GM18873 (cell line): Measurements from ENCODE around the gene ZNRF4.
"Not testable (repeated sequence)": the region's sequence is repeated elsewhere in the genome, so short reads cannot be mapped to it uniquely, and the experiment has no call there.

Experiments used
- ATAC-seq: cut with Tn5 transposase; IDR thresholded peaks from one replicate; pipeline ENCODE4 v1.9.1; 2021; ENCODE audit warnings: mild to moderate bottlenecking, moderate library complexity, moderate number of reproducible peaks; ENCODE audit not compliant: unreplicated experiment, low FRiP score

Gene ZNRF4, protein sequence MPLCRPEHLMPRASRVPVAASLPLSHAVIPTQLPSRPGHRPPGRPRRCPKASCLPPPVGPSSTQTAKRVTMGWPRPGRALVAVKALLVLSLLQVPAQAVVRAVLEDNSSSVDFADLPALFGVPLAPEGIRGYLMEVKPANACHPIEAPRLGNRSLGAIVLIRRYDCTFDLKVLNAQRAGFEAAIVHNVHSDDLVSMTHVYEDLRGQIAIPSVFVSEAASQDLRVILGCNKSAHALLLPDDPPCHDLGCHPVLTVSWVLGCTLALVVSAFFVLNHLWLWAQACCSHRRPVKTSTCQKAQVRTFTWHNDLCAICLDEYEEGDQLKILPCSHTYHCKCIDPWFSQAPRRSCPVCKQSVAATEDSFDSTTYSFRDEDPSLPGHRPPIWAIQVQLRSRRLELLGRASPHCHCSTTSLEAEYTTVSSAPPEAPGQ

GRCh38 chr19:5455367-5456129 is at the start of gene ZNRF4:
TSS of gene ZNRF4 (plus strand) at chr19:5455417. CDS start at chr19:5455492, 75 bp downstream.
- no peak for ATAC-seq

- not testable (repeated sequence) for ATAC-seq
Observed at GRCh38 chr19:5406198-5406597, 49.0 kb upstream of the ZNRF4 start.

- ATAC-seq: no peak
Observed at GRCh38 chr19:5406816-5407215, 48.4 kb upstream of the ZNRF4 start.

DNA sequence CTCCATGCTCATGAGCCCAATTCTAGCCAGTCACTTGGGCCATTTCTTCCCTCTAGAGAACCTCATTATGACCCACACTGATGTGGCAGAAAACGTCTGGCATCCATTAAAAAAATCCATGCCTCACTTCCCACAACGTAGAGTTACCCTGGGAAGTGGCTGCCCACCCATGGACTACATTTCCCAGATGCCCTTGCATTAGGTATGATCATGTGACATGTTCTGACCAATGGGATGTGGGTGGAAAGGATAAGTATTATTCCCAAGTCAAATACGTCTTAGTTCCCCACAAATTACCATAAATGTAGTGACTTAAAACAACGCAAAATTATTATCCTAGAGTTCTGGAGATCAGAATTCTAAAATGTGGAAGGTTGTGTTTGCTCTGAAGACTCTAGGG is 47.9 kb upstream of the ZNRF4 start:
- no peak for ATAC-seq

GRCh38 chr19:5417495-5418436 is 37.5 kb upstream of the ZNRF4 start:
- ATAC-seq: no peak

- ATAC-seq: no peak
Observed at GRCh38 chr19:5418677-5419076, 36.5 kb upstream of the ZNRF4 start.

DNA sequence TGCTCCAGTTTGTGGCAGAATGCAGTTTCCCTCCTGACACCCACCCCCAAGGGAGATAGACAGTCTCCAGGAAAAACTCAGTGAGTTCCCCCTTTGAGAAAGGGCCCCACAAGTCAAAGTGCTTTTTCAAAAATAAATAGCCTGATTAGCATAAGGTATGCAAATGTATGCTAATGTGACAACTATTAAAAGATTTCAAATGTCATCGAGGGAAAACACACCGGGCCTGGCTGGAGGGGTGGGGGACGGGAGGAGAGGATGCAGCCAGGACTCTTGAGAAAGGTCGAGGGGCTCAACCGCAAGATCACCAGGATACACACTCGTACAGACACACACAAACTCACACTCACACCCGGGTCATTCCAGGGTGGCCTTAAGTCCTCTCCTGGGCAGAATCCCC is 34.3 kb upstream of the ZNRF4 start:
- no peak for ATAC-seq

GRCh38 chr19:5423567-5424125 is 31.6 kb upstream of the ZNRF4 start:
- ATAC-seq: no peak

DNA sequence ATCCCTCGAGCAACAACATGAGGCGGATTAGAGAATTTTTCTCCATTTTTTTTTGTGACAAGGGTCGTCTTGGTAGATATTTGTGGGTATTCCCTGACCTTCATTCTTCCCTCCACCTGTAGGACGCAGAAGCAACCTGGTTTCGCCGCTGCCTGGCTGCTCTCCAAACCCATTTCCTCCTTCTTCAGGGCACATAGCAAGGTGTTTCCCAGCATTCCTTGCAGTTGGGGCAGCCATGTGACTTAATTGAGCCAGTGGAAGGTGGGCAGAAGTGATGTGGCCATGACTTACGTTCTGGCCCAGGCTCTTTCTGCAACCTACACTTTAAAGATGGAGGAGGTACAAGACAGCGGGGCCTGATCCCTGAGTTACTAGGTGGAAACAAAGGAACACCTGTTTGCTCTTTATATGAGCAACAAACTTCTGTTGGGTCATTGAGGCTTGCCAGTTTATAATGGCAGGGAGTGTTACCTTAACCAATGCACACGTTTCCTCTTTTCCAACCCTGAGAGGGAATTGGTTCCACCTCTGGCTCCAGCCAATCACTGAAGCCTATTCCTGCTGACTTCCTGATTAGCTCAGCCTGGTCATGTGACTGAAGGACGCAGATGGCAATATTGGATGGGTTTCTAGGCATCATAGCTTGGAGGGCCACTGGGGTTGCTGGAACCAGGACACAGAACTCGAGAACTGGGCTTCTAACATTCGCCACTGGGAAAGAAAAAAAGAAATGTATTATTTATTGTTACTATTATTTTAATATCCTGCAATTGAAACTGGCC is 30.8 kb upstream of the ZNRF4 start:
- no peak for ATAC-seq

GRCh38 chr19:5425260-5425659 is 30.0 kb upstream of the ZNRF4 start:
- ATAC-seq: no peak

GRCh38 chr19:5430237-5430636 is 25.0 kb upstream of the ZNRF4 start:
- no peak for ATAC-seq

DNA sequence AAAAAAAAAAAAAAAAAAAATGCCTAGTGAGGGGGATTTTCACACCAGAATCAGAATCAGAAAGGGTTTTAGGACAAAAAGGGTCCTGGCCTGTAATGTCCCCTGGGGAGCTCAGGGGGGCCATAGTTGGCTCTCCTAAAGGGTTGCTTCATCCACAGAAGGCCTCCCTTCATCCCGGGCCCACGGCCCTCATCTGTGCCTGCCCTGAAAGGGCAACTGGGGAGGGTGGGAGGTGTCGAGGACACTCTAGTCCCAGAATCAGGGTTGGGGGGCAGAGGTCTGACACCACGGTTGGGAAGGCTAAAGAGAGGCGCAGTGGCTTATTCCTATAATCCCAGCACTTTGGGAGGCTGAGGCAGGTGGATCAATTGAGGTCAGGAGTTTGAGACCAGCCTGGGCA is 22.5 kb upstream of the ZNRF4 start:
- no peak for ATAC-seq

DNA sequence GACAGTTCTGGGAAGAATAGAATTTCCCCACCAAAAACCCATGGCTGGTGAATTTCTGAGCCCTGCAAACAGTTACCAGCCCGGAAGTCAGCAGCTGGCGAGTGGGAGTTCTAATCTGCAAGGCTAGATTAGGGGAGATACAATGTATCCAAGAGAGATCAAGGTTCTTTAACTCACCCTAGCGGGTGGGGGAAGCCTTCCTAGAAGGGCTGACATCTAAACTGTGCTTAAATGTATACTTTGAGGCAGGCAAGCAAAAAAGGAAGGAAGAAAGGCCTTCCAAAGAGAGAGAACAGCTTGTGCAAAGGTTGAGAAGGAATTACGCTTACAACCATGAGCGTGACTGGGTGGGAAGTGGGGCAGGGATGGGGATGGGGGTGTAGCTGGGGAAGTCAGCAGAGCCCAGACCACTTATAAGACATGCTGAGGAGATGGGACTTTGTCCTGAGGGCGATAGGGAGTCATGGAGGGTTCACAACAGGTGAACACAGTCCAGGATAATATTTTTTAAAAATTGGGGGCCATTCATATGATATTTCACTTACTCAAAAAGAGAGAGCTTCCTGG is 20.8 kb upstream of the ZNRF4 start:
- ATAC-seq: no peak

GRCh38 chr19:5434970-5435641 is 20.1 kb upstream of the ZNRF4 start:
- ATAC-seq: no peak

DNA sequence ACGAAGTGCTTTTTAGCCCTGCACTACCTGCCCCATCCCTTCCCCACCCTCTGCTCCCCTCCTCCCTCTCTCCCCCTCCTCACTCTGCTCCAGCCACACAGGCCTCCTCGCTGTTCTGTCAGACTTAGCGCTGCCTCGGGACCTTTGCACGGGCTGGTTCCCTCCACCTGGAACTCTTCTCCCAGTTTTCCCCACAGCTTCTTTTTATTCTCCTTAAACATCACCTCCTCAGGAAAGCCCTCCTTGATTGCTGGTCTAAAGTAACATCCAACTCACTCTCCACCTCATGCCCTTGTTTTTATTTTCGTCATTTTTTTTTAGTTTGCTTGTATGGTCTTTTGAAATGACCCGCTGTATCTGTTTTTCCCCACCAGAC is 19.6 kb upstream of the ZNRF4 start:
- no peak for ATAC-seq

DNA sequence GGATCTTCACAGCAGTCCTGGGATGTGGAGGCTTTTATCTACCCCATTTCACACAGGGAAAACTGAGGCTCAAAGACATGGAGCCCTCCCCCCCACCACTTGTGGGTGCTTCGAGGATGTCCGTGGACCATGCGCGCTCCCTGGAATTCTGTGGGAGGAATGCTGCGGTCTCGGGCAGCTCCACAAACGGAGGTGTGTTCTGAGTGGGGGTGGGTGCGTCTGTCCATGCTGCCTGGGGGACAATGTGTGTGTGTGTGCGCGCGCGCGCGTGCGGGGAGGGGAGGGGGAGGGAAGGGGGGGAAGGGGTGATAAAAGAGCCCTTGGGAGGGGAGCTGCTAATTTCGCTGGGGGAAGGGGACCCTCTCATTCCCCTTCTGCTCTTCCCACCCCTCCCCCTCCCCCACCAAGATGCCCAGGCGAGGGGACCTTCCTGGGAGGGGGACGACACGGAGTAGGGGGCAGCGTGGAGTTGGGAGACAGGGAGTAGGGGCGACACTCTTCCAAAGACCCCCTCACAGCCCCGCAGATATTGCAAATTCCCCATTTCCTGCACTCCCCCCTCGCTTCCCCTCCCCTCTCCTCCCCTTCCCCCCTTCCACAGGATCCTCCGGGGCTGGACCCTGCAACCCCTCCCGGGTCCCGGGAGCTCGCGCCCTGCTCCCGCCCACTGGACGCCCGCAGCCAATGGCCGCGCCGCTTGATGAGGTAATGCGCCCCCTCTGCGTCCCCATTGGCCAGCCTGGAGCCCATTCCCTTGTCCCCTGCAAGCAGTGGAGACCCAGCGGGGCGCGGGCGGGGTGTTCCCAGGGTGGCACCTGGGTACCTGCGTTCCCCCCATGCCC is 18.9 kb upstream of the ZNRF4 start:
- ATAC-seq: no peak

DNA sequence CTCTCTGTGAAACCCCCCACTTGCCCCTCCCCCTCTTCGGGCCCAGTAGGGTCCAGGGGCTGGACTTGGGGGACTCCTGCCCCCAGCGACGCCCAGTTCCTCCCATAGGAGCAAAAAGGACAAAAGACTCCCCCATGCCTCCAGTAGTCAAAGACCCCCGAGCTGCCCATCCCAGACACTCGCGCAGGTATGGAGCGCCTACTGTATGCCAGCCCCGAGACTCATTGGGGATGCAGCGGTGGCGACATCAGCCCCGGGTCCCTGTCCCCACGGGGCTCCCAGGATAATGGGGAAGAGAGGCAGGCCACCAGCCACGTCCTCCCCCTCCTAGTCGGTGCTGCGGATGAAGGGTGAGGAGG is 18.3 kb upstream of the ZNRF4 start:
- no peak for ATAC-seq

DNA sequence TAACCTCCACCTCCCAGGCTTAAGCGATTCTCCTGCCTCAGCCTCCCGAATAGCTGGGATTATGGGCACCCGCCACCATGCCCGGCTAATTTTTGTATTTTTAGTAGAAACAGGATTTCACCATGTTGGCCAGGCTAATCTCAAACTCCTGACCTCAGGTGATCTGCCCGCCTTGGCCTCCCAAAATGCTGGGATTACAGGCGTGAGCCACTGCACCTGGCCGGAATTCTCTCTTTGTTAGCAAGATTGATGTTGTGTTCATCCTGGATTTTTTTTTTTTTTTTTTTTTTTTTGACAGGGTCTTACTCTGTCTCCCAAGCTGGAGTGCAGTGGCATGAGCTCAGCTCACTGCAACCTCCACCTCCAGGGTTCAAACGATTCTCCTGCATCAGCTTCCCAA is 16.5 kb upstream of the ZNRF4 start:
- ATAC-seq: not testable (repeated sequence)
